Colon (tissue), 2 donors: ENCODE data around the gene C11orf91.
"Not testable (repeated sequence)": the region's sequence is repeated elsewhere in the genome, so short reads cannot be mapped to it uniquely, and the experiment has no call there.

ENCODE experiments used
- FAIRE-seq: peaks from 2 replicates; lab custom pipeline; 2012; peaks lifted over from hg19 to GRCh38; lab: Jason Lieb, UNC
- donor health status: control.
- donor health status: control.

Gene C11orf91

GRCh38 chr11:33696931-33697638, 3.5 kb downstream of the C11orf91 start:
- FAIRE-seq: no peak

- FAIRE-seq: no peak
Measured at GRCh38 chr11:33696411-33696810, 4.2 kb downstream of the C11orf91 start.

GRCh38 chr11:33695051-33695566, 5.5 kb downstream of the C11orf91 start:
- FAIRE-seq: no peak

- no peak for FAIRE-seq
Measured at GRCh38 chr11:33694346-33695050, 6.1 kb downstream of the C11orf91 start.

- no peak for FAIRE-seq
Measured at GRCh38 chr11:33692541-33692940, 8.1 kb downstream of the C11orf91 start.

GRCh38 chr11:33692013-33692504, 8.6 kb downstream of the C11orf91 start:
- no peak for FAIRE-seq

GRCh38 chr11:33691066-33691864, 9.4 kb downstream of the C11orf91 start:
- no peak for FAIRE-seq

GRCh38 chr11:33690290-33691065, 10.1 kb downstream of the C11orf91 start:
- no peak for FAIRE-seq

- FAIRE-seq: no peak
Measured at GRCh38 chr11:33689501-33689900, 11.1 kb downstream of the C11orf91 start.

GRCh38 chr11:33689085-33689484, 11.5 kb downstream of the C11orf91 start:
- FAIRE-seq: no peak

- FAIRE-seq: no peak
Measured at GRCh38 chr11:33687733-33688479, 12.7 kb downstream of the C11orf91 start.

- FAIRE-seq: no peak
Measured at GRCh38 chr11:33685082-33685481, 15.5 kb downstream of the C11orf91 start.

- FAIRE-seq: no peak
Measured at GRCh38 chr11:33684003-33684706, 16.5 kb downstream of the C11orf91 start.

GRCh38 chr11:33682446-33682845, 18.2 kb downstream of the C11orf91 start:
- FAIRE-seq: no peak

- no peak for FAIRE-seq
Measured at GRCh38 chr11:33682019-33682418, 18.6 kb downstream of the C11orf91 start.

GRCh38 chr11:33678616-33679015, 22.0 kb downstream of the C11orf91 start:
- not testable (repeated sequence) for FAIRE-seq

- no peak for FAIRE-seq
Measured at GRCh38 chr11:33674035-33674814, 26.4 kb downstream of the C11orf91 start.

- FAIRE-seq: no peak
Measured at GRCh38 chr11:33672273-33672672, 28.4 kb downstream of the C11orf91 start.

GRCh38 chr11:33670250-33671011, 30.2 kb downstream of the C11orf91 start:
- no peak for FAIRE-seq
